Nephron progenitor cell (in vitro differentiated cells): ENCODE results near the gene UBE2E3.

Experiments used
- DNase-seq: peaks from one replicate; pipeline ENCODE4 v3.0.0; 2021
- H3K27ac Mint-ChIP-seq: 2 replicates; pipeline ENCODE4 v1.8.0; 2021; ENCODE audit warnings: mild to moderate bottlenecking, moderate library complexity, mixed read lengths
- H3K27me3 Mint-ChIP-seq: 2 replicates; pipeline ENCODE4 v1.8.0; 2021; ENCODE audit warnings: mild to moderate bottlenecking, low read depth, mixed read lengths; ENCODE audit not compliant: poor library complexity
- H3K36me3 Mint-ChIP-seq: 2 replicates; pipeline ENCODE4 v1.8.0; 2021; ENCODE audit warnings: low read depth, mixed read lengths
- H3K4me1 Mint-ChIP-seq: 2 replicates; pipeline ENCODE4 v1.8.0; 2021; ENCODE audit warnings: mixed read lengths
- H3K4me3 Mint-ChIP-seq: 2 replicates; pipeline ENCODE4 v1.8.0; 2021; ENCODE audit warnings: mild to moderate bottlenecking, moderate library complexity, mixed read lengths
- H3K9me3 Mint-ChIP-seq: 2 replicates; pipeline ENCODE4 v1.8.0; 2021; ENCODE audit warnings: mild to moderate bottlenecking, moderate library complexity, mixed read lengths
- TF ChIP-seq, protein P1 (sequence below): fragments of 200-600 bp; sonication (generic); IDR thresholded peaks from 2 replicates; pipeline ENCODE4 v1.5.0; 2021; ENCODE audit warnings: antibody characterized with exemption

UBE2E3 gene

DNA sequence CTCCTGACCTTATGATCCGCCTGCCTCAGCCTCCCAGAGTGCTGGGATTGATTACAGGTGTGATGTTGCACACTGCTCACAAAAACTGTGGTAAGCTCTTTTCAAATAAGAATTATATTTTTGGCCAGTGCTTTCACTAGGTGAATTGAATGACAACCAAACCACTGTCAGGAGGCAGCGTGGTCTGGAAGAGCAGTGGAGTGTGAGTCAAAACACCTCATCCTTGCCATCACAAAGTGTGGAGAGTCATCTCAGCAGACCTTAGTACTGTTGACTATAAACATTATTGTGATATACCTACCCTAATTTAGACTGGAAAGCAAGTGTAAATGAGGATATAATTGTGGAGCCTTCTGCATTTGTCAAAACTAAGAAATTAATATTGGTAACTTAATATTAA, 61.3 kb downstream of the UBE2E3 start:
- no peak for DNase-seq
- H3K9me3 Mint-ChIP-seq = no peaks in the 10 kb centered on the region

DNA sequence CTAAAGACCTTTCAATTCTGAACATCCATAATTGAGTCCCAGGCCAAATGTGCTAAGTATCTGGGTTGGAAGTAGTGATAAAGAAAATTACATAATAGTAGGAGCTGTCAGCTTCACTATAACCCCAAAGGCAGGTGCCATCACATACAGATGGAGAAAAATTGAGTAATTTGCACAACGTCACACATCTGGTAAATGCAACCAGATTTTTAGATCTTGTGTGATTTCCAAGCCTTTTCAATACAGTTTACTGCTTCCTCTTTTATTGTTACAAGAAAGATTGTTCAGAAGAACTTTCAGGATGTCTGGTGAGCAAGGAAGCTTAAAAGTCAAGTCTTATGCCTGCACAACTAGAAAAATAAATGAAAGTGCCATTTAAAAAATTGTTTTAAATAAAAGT, 62.3 kb downstream of the UBE2E3 start:
- H3K36me3 Mint-ChIP-seq = peaks cover 8% of the 10 kb centered on the region
- DNase-seq = no peak
- TF ChIP-seq, protein P1, sequence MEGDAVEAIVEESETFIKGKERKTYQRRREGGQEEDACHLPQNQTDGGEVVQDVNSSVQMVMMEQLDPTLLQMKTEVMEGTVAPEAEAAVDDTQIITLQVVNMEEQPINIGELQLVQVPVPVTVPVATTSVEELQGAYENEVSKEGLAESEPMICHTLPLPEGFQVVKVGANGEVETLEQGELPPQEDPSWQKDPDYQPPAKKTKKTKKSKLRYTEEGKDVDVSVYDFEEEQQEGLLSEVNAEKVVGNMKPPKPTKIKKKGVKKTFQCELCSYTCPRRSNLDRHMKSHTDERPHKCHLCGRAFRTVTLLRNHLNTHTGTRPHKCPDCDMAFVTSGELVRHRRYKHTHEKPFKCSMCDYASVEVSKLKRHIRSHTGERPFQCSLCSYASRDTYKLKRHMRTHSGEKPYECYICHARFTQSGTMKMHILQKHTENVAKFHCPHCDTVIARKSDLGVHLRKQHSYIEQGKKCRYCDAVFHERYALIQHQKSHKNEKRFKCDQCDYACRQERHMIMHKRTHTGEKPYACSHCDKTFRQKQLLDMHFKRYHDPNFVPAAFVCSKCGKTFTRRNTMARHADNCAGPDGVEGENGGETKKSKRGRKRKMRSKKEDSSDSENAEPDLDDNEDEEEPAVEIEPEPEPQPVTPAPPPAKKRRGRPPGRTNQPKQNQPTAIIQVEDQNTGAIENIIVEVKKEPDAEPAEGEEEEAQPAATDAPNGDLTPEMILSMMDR = no peak

More for the DNA sequence above, 61.3 kb downstream of the UBE2E3 start:
- no peaks in the 10 kb centered on the region for H3K27me3 Mint-ChIP-seq
- TF ChIP-seq, protein P1 = no peak
- H3K4me3 Mint-ChIP-seq = no peak overlapping the region
- H3K36me3 Mint-ChIP-seq = peaks cover 8% of the 10 kb centered on the region
- no peak overlapping the region for H3K27ac Mint-ChIP-seq
- H3K4me1 Mint-ChIP-seq = no peaks in the 10 kb centered on the region

DNA sequence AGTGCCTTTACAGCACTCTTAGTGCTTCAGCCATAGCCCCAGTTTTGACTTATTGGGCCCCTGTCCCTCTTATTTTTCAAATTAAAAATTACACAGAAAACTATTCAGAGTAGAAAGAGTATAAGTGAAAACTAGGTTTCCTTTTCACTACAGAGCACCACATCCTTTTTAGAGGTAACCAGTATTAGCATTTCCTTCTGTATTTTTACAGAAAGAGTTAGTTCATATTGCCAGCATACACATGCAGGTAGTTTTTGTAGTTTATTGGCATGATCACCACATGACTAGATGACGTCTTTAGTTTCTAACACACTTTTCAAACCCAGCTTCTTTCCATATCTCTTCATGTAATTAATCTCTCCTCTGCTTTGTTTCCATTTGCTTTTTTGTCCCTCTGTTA, 66.4 kb downstream of the UBE2E3 start:
- TF ChIP-seq, protein P1 = no peak

More for the DNA sequence above, 62.3 kb downstream of the UBE2E3 start:
- H3K4me1 Mint-ChIP-seq = no peaks in the 10 kb centered on the region
- no peak overlapping the region for H3K4me3 Mint-ChIP-seq
- no peaks in the 10 kb centered on the region for H3K27me3 Mint-ChIP-seq
- H3K9me3 Mint-ChIP-seq = no peaks in the 10 kb centered on the region
- H3K27ac Mint-ChIP-seq = no peak overlapping the region

DNA sequence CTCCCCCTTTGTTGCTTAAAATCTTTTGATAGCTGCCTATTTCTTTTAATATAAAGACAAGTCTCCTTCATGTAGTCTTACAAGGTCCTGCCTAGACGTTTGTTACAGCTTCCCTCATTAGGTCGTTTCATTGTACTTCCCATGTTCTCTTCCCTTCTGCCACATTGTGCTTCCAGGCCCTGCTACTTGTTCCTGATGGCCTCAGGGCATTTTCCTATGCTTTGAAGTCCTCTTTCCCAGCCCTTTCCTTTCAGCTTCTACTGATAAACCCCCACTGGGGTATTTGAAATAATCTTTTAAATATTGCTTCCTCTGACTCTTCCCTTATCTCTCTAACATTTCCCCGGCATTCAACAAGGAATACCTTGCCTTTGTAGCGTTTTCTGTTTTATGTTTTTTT, 67.4 kb downstream of the UBE2E3 start:
- TF ChIP-seq, protein P1 = no peak
- Mint-ChIP-seq H3K36me3 (no peaks in the 10 kb centered on the region), H3K27ac (no peak overlapping the region), H3K4me3 (no peak overlapping the region), H3K27me3 (no peaks in the 10 kb centered on the region), H3K4me1 (no peaks in the 10 kb centered on the region), H3K9me3 (no peaks in the 10 kb centered on the region)
- DNase-seq = no peak

More for the DNA sequence above, 66.4 kb downstream of the UBE2E3 start:
- Mint-ChIP-seq H3K4me3 (no peak overlapping the region), H3K27me3 (no peaks in the 10 kb centered on the region), H3K9me3 (no peaks in the 10 kb centered on the region), H3K36me3 (no peaks in the 10 kb centered on the region), H3K27ac (no peak overlapping the region), H3K4me1 (no peaks in the 10 kb centered on the region)
- no peak for DNase-seq

DNA sequence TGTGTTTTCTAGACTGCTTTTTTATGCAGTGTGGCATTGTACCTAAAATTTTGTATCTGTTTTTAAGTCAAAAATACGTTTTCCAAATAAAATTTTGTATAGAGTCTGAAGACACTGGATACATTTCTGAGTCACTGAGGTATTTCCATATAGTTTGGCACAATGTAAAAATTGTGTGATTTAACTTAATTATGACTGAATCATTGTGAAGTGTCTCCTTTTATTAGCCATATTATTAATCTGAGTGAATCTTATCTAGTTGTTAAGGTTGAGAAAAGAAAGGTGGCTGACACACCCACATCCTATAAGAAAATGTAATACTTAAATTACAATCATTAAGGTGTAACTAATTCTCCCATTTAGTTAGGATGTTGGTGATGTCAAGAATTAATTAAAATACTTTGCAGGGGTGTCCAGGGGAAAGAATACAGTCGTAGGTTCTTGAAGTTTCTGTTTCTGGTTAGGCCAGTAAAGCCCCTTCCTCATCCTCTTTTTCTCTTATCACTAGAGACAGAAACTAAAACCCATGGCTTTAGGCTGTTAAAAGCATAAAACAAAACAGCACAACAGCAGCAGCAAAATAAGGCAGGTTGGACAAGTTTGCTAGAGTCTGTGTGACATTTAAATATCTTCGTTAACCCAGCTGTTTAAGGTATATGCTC, 71.6 kb downstream of the UBE2E3 start:
- peaks cover 26% of the 10 kb centered on the region for H3K36me3 Mint-ChIP-seq
- no peak overlapping the region for H3K27ac Mint-ChIP-seq
- TF ChIP-seq, protein P1 = no peak
- H3K27me3 Mint-ChIP-seq = no peaks in the 10 kb centered on the region
- H3K4me1 Mint-ChIP-seq = no peaks in the 10 kb centered on the region
- H3K4me3 Mint-ChIP-seq = no peak overlapping the region
- peaks cover 4% of the 10 kb centered on the region for H3K9me3 Mint-ChIP-seq
- DNase-seq = no peak

DNA sequence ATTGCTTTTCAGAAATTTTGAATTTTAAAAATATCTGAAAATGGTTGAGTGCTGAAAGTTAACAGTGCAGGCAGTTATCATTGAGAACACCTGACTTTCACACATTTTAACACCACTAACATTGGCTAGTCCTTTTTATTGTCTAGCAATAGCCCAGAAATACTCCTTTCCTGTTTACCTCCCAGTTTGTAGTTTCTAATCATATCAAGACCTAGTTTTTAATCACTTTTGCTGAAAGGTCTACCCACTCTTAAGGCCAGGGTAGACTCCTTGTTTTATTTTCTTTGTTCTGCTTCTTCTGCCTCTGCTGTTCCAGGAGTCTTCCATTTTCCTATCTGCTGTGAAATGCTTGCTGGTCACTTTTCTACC, 72.1 kb downstream of the UBE2E3 start:
- no peak for DNase-seq
- no peaks in the 10 kb centered on the region for H3K4me1 Mint-ChIP-seq
- no peak overlapping the region for H3K4me3 Mint-ChIP-seq
- peaks cover 4% of the 10 kb centered on the region for H3K9me3 Mint-ChIP-seq
- no peaks in the 10 kb centered on the region for H3K27me3 Mint-ChIP-seq
- TF ChIP-seq, protein P1 = no peak
- peaks cover 26% of the 10 kb centered on the region for H3K36me3 Mint-ChIP-seq
- H3K27ac Mint-ChIP-seq = peak overlapping the region; percentile 1
